Fibroblast of lung (primary cell): Measurements from ENCODE around the gene GRHL3.

ENCODE experiments used
- EZH2 ChIP-seq: IDR thresholded peaks from 2 replicates; pipeline ENCODE4 v1.5.1; 2012; ENCODE audit warnings: low read length, control low read depth, mild to moderate bottlenecking; ENCODE audit errors: missing control alignments
- TF ChIP-seq, protein P1 (sequence below), 2 donors: IDR thresholded peaks in 1 of 2; conservative IDR thresholded peaks in 1 of 2; 1 replicate in 1 of 2; 2 replicates in 1 of 2; pipeline ENCODE4 v1.5.1; 2011 to 2012; ENCODE audit warnings: low read length in 2 of 2, control low read depth in 1 of 2, inconsistent platforms in 1 of 2, low read depth in 1 of 2, mild to moderate bottlenecking in 1 of 2

DNA sequence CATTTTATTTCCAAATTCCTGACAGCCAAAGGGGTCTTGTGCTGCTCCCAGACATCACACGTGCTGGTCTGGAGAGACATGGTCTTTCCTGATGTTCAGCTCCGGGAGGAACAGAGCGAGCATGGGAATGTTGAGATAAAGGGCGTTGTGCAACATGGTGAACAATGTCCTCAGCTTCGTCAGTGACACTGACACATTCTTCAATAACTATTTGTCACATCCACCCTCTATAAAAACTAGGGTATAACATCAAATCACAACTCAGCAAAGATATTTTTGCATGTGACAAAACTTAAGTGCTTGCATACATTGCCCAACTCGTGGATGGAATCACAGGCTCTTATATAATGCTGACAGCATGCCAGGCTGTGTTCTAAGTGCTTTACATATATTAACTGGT is 42.4 kb upstream of the GRHL3 start:
- TF ChIP-seq, protein P1, sequence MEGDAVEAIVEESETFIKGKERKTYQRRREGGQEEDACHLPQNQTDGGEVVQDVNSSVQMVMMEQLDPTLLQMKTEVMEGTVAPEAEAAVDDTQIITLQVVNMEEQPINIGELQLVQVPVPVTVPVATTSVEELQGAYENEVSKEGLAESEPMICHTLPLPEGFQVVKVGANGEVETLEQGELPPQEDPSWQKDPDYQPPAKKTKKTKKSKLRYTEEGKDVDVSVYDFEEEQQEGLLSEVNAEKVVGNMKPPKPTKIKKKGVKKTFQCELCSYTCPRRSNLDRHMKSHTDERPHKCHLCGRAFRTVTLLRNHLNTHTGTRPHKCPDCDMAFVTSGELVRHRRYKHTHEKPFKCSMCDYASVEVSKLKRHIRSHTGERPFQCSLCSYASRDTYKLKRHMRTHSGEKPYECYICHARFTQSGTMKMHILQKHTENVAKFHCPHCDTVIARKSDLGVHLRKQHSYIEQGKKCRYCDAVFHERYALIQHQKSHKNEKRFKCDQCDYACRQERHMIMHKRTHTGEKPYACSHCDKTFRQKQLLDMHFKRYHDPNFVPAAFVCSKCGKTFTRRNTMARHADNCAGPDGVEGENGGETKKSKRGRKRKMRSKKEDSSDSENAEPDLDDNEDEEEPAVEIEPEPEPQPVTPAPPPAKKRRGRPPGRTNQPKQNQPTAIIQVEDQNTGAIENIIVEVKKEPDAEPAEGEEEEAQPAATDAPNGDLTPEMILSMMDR (conservative IDR thresholded peaks at IDR 0.05 in 1 of 2, IDR thresholded peaks at IDR 0.05 in 1 of 2; ENCODE audit: low read depth in 1 of 2, low read length in 2 of 2), result no peak
- no peak for TF ChIP-seq EZH2
